ENCODE results near the gene STT3A.

DNA sequence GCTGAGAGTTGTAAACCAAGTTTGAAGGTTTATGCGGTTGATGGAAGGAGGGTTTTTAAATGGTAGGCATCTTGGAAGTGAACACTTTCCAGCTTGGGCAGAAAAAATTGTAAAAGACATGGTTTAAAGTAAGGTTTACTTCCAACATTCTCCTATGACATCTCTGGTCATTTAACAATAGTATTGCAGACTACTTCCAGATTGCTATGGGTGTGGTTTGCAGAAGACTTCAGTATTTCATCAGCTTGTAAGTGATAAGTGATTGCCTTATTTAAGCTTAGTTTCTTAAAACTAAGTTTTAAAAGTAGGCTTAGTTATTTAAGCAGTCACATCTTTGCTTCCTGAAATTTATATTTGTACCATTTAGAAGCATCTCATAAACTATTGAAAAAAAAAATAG lies 7.2 kb upstream of the STT3A start:
- TF ChIP-seq, protein P1, sequence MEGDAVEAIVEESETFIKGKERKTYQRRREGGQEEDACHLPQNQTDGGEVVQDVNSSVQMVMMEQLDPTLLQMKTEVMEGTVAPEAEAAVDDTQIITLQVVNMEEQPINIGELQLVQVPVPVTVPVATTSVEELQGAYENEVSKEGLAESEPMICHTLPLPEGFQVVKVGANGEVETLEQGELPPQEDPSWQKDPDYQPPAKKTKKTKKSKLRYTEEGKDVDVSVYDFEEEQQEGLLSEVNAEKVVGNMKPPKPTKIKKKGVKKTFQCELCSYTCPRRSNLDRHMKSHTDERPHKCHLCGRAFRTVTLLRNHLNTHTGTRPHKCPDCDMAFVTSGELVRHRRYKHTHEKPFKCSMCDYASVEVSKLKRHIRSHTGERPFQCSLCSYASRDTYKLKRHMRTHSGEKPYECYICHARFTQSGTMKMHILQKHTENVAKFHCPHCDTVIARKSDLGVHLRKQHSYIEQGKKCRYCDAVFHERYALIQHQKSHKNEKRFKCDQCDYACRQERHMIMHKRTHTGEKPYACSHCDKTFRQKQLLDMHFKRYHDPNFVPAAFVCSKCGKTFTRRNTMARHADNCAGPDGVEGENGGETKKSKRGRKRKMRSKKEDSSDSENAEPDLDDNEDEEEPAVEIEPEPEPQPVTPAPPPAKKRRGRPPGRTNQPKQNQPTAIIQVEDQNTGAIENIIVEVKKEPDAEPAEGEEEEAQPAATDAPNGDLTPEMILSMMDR (IDR thresholded peaks at IDR 0.05; ENCODE audit: low read length), result no peak
- no peak for TF ChIP-seq EZH2 (IDR thresholded peaks at IDR 0.05; ENCODE audit: borderline replicate concordance, low read length)

Data from OCI-LY1 (cell line).